ENCODE results near the gene ELN. TPM values are rescaled to one million over a fixed set of nuclear protein-coding genes. Genes with fewer than 3 reads are reported as not detected.

The ELN gene
- total and polyA plus RNA-seq, 2 experiments from 2014 or later: 37.7 to 58.1 TPM

DNA sequence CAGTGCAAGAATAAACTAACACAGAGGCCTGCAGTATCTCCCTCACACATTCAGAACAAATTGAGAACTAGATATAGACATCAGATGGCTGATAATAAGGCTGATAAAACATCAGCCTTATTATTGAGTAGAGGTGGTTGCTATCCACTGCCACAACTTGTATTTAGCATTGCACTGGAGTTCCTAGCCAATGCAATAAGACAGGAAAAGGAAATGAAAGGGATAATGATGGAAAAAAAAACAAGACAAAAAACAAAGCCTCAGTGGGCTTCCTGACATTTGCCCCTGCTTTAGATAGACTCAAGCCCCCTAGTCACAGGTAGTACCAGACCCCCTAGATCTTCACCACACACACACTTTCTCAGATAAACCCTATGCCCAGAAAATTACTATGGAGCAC, 33.2 kb upstream of the ELN start:
- Histone ChIP-seq H3K9me2 (replicated peaks; ENCODE audit: insufficient read depth) (no peaks in the 10 kb centered on the region), H4K20me1 (ENCODE audit: insufficient read depth, poor library complexity, severe bottlenecking) (no peaks in the 10 kb centered on the region), H3K4me3 (no peak overlapping the region), H2AFZ (no peak overlapping the region), H3K4me2 (no peak overlapping the region), H3K27me3 (no peaks in the 10 kb centered on the region), H3K9me3 (ENCODE audit: low read depth) (no peaks in the 10 kb centered on the region), H3K27ac (no peak overlapping the region), H3K36me3 (replicated peaks; ENCODE audit: insufficient read depth, low read depth) (no peaks in the 10 kb centered on the region), H3K4me1 (ENCODE audit: insufficient read depth) (peaks cover 4% of the 10 kb centered on the region), H3K79me2 (no peaks in the 10 kb centered on the region)
- DNase-seq (ENCODE audit: low spot score): no peak
- TF ChIP-seq EZH2phosphoT487 (IDR thresholded peaks at IDR 0.05; ENCODE audit: low read depth, severe bottlenecking, unreplicated experiment): no peak
- TF ChIP-seq, protein P1, sequence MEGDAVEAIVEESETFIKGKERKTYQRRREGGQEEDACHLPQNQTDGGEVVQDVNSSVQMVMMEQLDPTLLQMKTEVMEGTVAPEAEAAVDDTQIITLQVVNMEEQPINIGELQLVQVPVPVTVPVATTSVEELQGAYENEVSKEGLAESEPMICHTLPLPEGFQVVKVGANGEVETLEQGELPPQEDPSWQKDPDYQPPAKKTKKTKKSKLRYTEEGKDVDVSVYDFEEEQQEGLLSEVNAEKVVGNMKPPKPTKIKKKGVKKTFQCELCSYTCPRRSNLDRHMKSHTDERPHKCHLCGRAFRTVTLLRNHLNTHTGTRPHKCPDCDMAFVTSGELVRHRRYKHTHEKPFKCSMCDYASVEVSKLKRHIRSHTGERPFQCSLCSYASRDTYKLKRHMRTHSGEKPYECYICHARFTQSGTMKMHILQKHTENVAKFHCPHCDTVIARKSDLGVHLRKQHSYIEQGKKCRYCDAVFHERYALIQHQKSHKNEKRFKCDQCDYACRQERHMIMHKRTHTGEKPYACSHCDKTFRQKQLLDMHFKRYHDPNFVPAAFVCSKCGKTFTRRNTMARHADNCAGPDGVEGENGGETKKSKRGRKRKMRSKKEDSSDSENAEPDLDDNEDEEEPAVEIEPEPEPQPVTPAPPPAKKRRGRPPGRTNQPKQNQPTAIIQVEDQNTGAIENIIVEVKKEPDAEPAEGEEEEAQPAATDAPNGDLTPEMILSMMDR (IDR thresholded peaks at IDR 0.05; ENCODE audit: poor library complexity): no peak
- no peak for TF ChIP-seq EZH2 (IDR thresholded peaks at IDR 0.05; ENCODE audit: borderline replicate concordance)

GRCh38 chr7:73995330-73995729, 32.6 kb upstream of the ELN start:
- Histone ChIP-seq H3K4me3 (no peak overlapping the region), H3K9me3 (ENCODE audit: low read depth) (no peaks in the 10 kb centered on the region), H3K79me2 (no peaks in the 10 kb centered on the region), H3K36me3 (replicated peaks; ENCODE audit: insufficient read depth, low read depth) (no peaks in the 10 kb centered on the region), H3K4me1 (ENCODE audit: insufficient read depth) (peaks cover 4% of the 10 kb centered on the region), H2AFZ (no peak overlapping the region), H3K27ac (no peak overlapping the region), H4K20me1 (ENCODE audit: insufficient read depth, poor library complexity, severe bottlenecking) (no peaks in the 10 kb centered on the region), H3K4me2 (no peak overlapping the region), H3K27me3 (no peaks in the 10 kb centered on the region), H3K9me2 (replicated peaks; ENCODE audit: insufficient read depth) (no peaks in the 10 kb centered on the region)
- peak; percentile 42 for DNase-seq (ENCODE audit: low spot score)
- WGBS (ENCODE audit: low lambda C conversion rate, missing lambda C conversion rate): 67% methylated on average over 4 of the region's 4 CpGs
- TF ChIP-seq EZH2phosphoT487 (IDR thresholded peaks at IDR 0.05; ENCODE audit: low read depth, severe bottlenecking, unreplicated experiment): no peak
- TF ChIP-seq, protein P1 (IDR thresholded peaks at IDR 0.05; ENCODE audit: poor library complexity): no peak
- TF ChIP-seq EZH2 (IDR thresholded peaks at IDR 0.05; ENCODE audit: borderline replicate concordance): no peak

DNA sequence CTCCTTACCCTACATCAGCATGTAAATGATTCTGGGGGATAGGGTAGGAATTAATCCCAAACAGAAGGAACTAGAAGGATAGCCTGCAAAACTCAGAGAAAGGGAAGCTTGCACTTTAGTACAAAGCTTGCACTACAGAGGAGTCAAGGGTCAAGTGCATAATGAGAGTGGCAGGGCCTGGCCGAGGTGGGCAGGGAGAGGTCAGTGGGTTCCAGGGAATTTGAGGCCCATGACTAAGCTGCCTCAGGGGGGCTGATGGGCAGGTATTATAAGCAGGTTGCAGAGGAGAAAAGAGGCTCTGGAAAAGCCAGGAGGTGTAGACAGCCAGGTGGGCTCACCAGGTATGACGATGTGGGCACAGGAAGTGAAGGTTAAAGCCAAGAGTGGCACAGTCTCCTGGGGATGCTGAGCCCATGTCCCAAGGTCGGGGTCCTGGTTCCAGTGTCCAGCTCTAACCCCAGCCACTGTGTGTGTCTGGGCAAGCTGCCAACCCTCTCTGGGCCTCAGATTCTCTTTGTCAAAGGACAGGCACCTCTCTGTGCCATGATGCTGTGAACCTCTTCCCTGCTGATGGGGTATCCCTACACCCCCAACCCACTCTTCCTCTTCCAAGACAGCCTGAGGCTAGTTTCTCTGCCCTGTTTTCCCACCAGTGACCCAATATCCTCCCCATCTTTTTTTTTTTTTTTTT, 32.0 kb upstream of the ELN start:
- H4K20me1 ChIP-seq (ENCODE audit: insufficient read depth, poor library complexity, severe bottlenecking): no peaks in the 10 kb centered on the region
- no peak overlapping the region for H3K4me3 ChIP-seq
- H3K27me3 ChIP-seq: no peaks in the 10 kb centered on the region
- H3K9me3 ChIP-seq (ENCODE audit: low read depth): no peaks in the 10 kb centered on the region
- H2AFZ ChIP-seq: no peak overlapping the region
- no peak for DNase-seq (ENCODE audit: low spot score)
- peaks cover 4% of the 10 kb centered on the region for H3K4me1 ChIP-seq (ENCODE audit: insufficient read depth)
- TF ChIP-seq EZH2phosphoT487 (IDR thresholded peaks at IDR 0.05; ENCODE audit: low read depth, severe bottlenecking, unreplicated experiment): no peak
- no peak for TF ChIP-seq EZH2 (IDR thresholded peaks at IDR 0.05; ENCODE audit: borderline replicate concordance)
- TF ChIP-seq, protein P1 (IDR thresholded peaks at IDR 0.05; ENCODE audit: poor library complexity): no peak
- 91% methylated on average over 3 of the region's 3 CpGs for WGBS (ENCODE audit: low lambda C conversion rate, missing lambda C conversion rate)
- H3K36me3 ChIP-seq (replicated peaks; ENCODE audit: insufficient read depth, low read depth): no peaks in the 10 kb centered on the region
- no peak overlapping the region for H3K27ac ChIP-seq
- no peak overlapping the region for H3K4me2 ChIP-seq
- no peaks in the 10 kb centered on the region for H3K79me2 ChIP-seq
- H3K9me2 ChIP-seq (replicated peaks; ENCODE audit: insufficient read depth): no peaks in the 10 kb centered on the region

Measured in hepatocyte (in vitro differentiated cells).